B cell (primary cell): ENCODE data around the gene SUPT5H. TPM values are rescaled to one million over a fixed set of nuclear protein-coding genes. Genes with fewer than 3 reads are reported as not detected.

Experiments
- ATAC-seq: fragments of 200-7000 bp; cut with Tn5 transposase; one replicate; pipeline ENCODE4 v1.10.0; 2021; ENCODE audit warnings: low read depth, mild to moderate bottlenecking, moderate number of reproducible peaks, moderate library complexity
- CTCF ChIA-PET: fragments of 350-600 bp; sonication (Branson Sonifier 250); formaldehyde crosslinking; loops from one replicate; lab custom pipeline; 2021; ENCODE audit warnings: antibody characterized with exemption, inconsistent platforms; lab: Charles Lee
- POLR2A ChIA-PET: fragments of 350-600 bp; sonication (Branson Sonifier 250); formaldehyde crosslinking; loops from one replicate; lab custom pipeline; 2021; ENCODE audit warnings: antibody characterized with exemption; lab: Charles Lee
- DNase-seq: peaks from one replicate; pipeline ENCODE4 v3.0.0; 2013
- H2AFZ ChIP-seq: 2 replicates; pipeline ENCODE4 v1.6.1; 2012; ENCODE audit warnings: mild to moderate bottlenecking, low read depth, low read length; ENCODE audit not compliant: insufficient read depth, poor library complexity, severe bottlenecking
- H3K27ac ChIP-seq, 2 donors: 1 replicate in 1 of 2; 2 replicates in 1 of 2; pipeline ENCODE4 v1.5.1; 2012 to 2013; ENCODE audit warnings: low read length in 2 of 2, mild to moderate bottlenecking in 2 of 2, moderate library complexity in 1 of 2
- H3K27me3 ChIP-seq, 4 experiments: fragments of 200-600 bp in 1 of 4; sonication (generic) in 1 of 4; replicated peaks in 1 of 4; 1 replicate in 2 of 4; 2 replicates in 2 of 4; pipeline versions ENCODE4 v1.6.1 to v1.7.0; 2013 to 2016; ENCODE audit warnings: low read length in 3 of 4, mild to moderate bottlenecking in 2 of 4, mixed read lengths in 1 of 4, moderate library complexity in 1 of 4; ENCODE audit not compliant: insufficient read depth in 4 of 4, control insufficient read depth in 3 of 4; ENCODE audit errors: control extremely low read depth in 1 of 4
- H3K36me3 ChIP-seq, 2 experiments: replicated peaks in 1 of 2; 1 replicate in 1 of 2; 2 replicates in 1 of 2; pipeline versions ENCODE4 v1.6.1 to v1.7.1; 2013; ENCODE audit warnings: low read length in 1 of 2; ENCODE audit not compliant: insufficient read depth in 2 of 2, control insufficient read depth in 1 of 2; ENCODE audit errors: control extremely low read depth in 1 of 2, extremely low read depth in 1 of 2
- H3K4me1 ChIP-seq, 2 donors: fragments of 200-600 bp in 1 of 2; sonication (generic) in 1 of 2; 1 replicate in 1 of 2; 2 replicates in 1 of 2; pipeline versions ENCODE4 v1.5.1 to v1.6.1; 2013 to 2017; ENCODE audit warnings: low read length in 2 of 2; ENCODE audit not compliant: control insufficient read depth in 2 of 2, insufficient read depth in 2 of 2
- H3K4me2 ChIP-seq: replicated peaks from 2 replicates; pipeline ENCODE3; 2012; ENCODE audit warnings: mild to moderate bottlenecking, low read depth, low read length; ENCODE audit not compliant: poor library complexity, severe bottlenecking
- H3K4me3 ChIP-seq, 5 experiments: fragments of 200-600 bp in 1 of 5; sonication (generic) in 1 of 5; 1 replicate in 3 of 5; 2 replicates in 2 of 5; pipeline versions ENCODE4 v1.5.1 to v1.7.0; 2011 to 2016; ENCODE audit warnings: low read length in 4 of 5, mild to moderate bottlenecking in 4 of 5, low read depth in 2 of 5, control low read depth in 1 of 5, moderate library complexity in 1 of 5; ENCODE audit not compliant: insufficient read depth in 1 of 5; ENCODE audit errors: control extremely low read depth in 1 of 5, extremely low read depth in 1 of 5
- H3K79me2 ChIP-seq: fragments of 200-600 bp; sonication (generic); one replicate; pipeline ENCODE4 v1.6.0; 2016; ENCODE audit warnings: low read length; ENCODE audit not compliant: control insufficient read depth, insufficient read depth
- H3K9ac ChIP-seq: fragments of 200-600 bp; sonication (generic); 2 replicates; pipeline ENCODE4 v1.6.1; 2017; ENCODE audit warnings: mild to moderate bottlenecking, low read length, moderate library complexity
- H3K9me3 ChIP-seq, 3 donors: one replicate each; pipeline versions ENCODE4 v1.6.1 to v1.7.1; 2013; ENCODE audit warnings: low read length in 2 of 3; ENCODE audit not compliant: control insufficient read depth in 2 of 3, insufficient read depth in 1 of 3; ENCODE audit errors: control extremely low read depth in 1 of 3
- H4K20me1 ChIP-seq: 2 replicates; pipeline ENCODE4 v1.6.0; 2012; ENCODE audit warnings: mild to moderate bottlenecking, low read length; ENCODE audit not compliant: insufficient read depth, control insufficient read depth, poor library complexity, severe bottlenecking
- H3K27ac Mint-ChIP-seq: one replicate; pipeline ENCODE4 v1.8.0; 2021; ENCODE audit warnings: mixed read lengths
- H3K27me3 Mint-ChIP-seq: one replicate; pipeline ENCODE4 v1.8.0; 2021; ENCODE audit warnings: mixed read lengths
- H3K4me1 Mint-ChIP-seq: one replicate; pipeline ENCODE4 v1.8.0; 2021; ENCODE audit warnings: mixed read lengths
- H3K4me3 Mint-ChIP-seq: one replicate; pipeline ENCODE4 v1.8.0; 2021; ENCODE audit warnings: mixed read lengths
- H3K9me3 Mint-ChIP-seq: one replicate; pipeline ENCODE4 v1.8.0; 2022; ENCODE audit warnings: mixed read lengths; ENCODE audit not compliant: insufficient read depth
- CTCF ChIP-seq: fragments of 200-600 bp; IDR thresholded peaks from one replicate; pipeline ENCODE4 v1.8.0; 2022; ENCODE audit warnings: antibody characterized with exemption, mild to moderate bottlenecking
- EZH2 ChIP-seq: IDR thresholded peaks from 2 replicates; pipeline ENCODE4 v1.6.1; 2012; ENCODE audit warnings: borderline replicate concordance, low read depth, mild to moderate bottlenecking, moderate library complexity, low read length; ENCODE audit not compliant: insufficient read depth, poor library complexity, severe bottlenecking
- WGBS: methylation state at CpG from one replicate; pipeline ENCODE4 v1.1.5; 2013; ENCODE audit warnings: missing lambda C conversion rate; ENCODE audit not compliant: insufficient coverage; 5-methylcytosine and 5-hydroxymethylcytosine counted together
- intact Hi-C: fragments of 100-400 bp; cut with micrococcal nuclease; formaldehyde crosslinking; loops from one replicate; pipeline ENCODE4 v1.10.0; 2022
- polyA plus RNA-seq: library from polyadenylated mRNA; depleted of rRNA; stranded (reverse); fragments of >200 nt; gene quantifications from 2 replicates; pipeline ENCODE4 v1.2.3, GENCODE V29; 2012
- total RNA-seq, 2 donors: library from RNA; stranded (reverse); fragments of 120-200 nt in 1 of 2; gene quantifications; 1 replicate in 1 of 2; 2 replicates in 1 of 2; pipeline versions ENCODE4 v1.2.3 to v1.2.4, GENCODE V29; 2013 to 2022

SUPT5H gene
- total and polyA plus RNA-seq, 2 donors (not counting 1 experiment from before 2014, with no cell fraction given) = 119 to 203 TPM

DNA sequence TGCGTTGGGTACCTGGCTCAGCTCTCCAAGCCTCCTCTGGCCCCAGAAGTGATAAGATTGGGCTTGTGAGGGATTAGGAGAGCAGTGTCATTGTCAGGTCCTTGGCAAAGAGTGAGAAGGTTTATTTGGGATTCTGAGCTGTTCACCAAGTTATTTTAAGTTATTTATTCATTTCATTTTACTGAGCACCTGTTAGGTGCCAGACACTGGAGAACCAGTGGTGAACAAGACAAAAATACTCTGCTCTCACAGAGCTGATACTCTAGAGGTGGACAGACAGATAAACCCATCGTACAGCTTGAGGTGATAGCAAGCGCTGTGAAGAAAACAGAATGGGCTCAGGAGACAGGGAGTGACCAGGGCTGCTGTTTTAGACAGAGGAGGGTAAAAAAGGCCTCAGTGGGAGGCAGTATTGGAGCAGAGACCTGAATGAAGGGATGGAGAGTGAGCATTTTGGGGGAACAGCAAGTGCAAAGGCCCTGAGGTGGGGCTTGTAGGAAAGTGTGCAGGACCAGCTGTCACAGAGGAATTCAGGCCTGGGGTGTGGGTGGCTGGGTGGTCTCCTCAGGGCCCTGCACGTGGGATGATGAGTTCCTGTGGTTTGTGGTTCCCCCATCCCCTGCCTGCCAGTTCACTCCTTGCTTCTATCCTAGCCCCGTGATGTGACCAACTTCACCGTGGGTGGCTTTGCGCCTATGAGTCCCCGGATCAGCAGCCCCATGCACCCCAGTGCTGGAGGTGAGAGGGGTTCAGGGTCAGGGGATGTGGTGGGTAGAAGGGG lies 26.6 kb downstream of the SUPT5H start:
- CTCF ChIA-PET = interaction anchor here (0.7 to 1.3 kb wide), 4 partner anchors 11 to 349 kb away, joined by 3 read pairs; partner anchors contain the start of genes MED29 and PAF1
- peaks cover 12 to 86% of the 10 kb centered on the region in 2 experiments for H3K36me3 ChIP-seq
- H4K20me1 ChIP-seq = peaks cover 45% of the 10 kb centered on the region
- no peak overlapping the region for H3K9ac ChIP-seq
- no peaks in the 10 kb centered on the region for H3K9me3 Mint-ChIP-seq
- intact Hi-C loops = no loop called here
- H3K4me1 ChIP-seq = no peaks in the 10 kb centered on the region
- POLR2A ChIA-PET = no interaction called here
- whole genome bisulfite sequencing = 75% methylated on average over 4 of the region's 8 CpGs
- no peaks in the 10 kb centered on the region for H3K9me3 ChIP-seq
- peaks cover 1% of the 10 kb centered on the region for H3K4me1 Mint-ChIP-seq
- H3K27ac ChIP-seq = no peak overlapping the region
- ATAC-seq (no peak), DNase-seq (no peak)
- no peak for TF ChIP-seq CTCF
- TF ChIP-seq EZH2 = no peak
- H3K27ac Mint-ChIP-seq = no peak overlapping the region
- H3K4me3 Mint-ChIP-seq = no peak overlapping the region
- no peak overlapping the region for H2AFZ ChIP-seq
- no peak overlapping the region for H3K4me3 ChIP-seq
- H3K27me3 ChIP-seq = no peaks in the 10 kb centered on the region
- no peaks in the 10 kb centered on the region for H3K27me3 Mint-ChIP-seq
- H3K79me2 ChIP-seq = peaks cover 6% of the 10 kb centered on the region
- H3K4me2 ChIP-seq = no peak overlapping the region

DNA sequence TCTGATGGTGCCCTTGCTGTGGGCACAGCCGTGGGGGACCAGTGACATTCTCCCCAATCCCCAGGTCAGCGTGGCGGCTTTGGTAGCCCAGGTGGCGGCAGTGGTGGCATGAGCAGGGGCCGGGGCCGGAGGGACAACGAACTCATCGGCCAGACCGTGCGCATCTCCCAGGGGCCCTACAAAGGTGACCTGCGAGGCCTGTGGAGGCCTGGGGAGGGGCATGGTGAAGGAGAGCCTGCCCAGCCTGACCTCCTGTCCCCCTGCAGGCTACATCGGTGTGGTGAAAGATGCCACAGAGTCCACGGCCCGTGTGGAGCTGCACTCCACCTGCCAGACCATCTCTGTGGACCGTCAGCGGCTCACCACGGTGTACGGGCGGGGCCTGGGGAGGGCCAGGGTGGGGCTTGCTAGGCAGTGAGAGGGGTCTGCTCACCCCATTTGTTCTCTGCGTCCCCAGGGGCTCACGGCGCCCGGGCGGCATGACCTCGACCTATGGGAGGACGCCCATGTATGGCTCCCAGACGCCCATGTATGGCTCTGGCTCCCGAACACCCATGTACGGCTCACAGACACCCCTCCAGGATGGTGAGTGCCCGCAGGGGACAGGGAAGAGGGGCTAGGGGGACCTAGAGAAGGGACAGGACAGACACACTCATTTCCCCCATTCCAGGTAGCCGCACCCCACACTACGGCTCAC lies 27.5 kb downstream of the SUPT5H start:
- no peak for DNase-seq
- H2AFZ ChIP-seq = no peak overlapping the region
- H3K36me3 ChIP-seq = peaks cover 9 to 77% of the 10 kb centered on the region in 2 experiments
- Mint-ChIP-seq H3K27ac (no peak overlapping the region), H3K9me3 (no peaks in the 10 kb centered on the region), H3K4me1 (peaks cover 1% of the 10 kb centered on the region), H3K4me3 (no peak overlapping the region), H3K27me3 (no peaks in the 10 kb centered on the region)
- no peak overlapping the region for H3K9ac ChIP-seq
- WGBS = 88% methylated on average over 27 of the region's 32 CpGs
- H3K4me1 ChIP-seq = no peaks in the 10 kb centered on the region
- H3K9me3 ChIP-seq = no peaks in the 10 kb centered on the region
- no peak overlapping the region for H3K4me2 ChIP-seq
- H3K27ac ChIP-seq = no peak overlapping the region
- intact Hi-C loops = no loop called here
- peaks cover 41% of the 10 kb centered on the region for H4K20me1 ChIP-seq
- CTCF ChIA-PET = interaction anchor here (1.5 to 2.6 kb wide), 4 partner anchors 32 to 76 kb away, joined by 3 to 13 read pairs (median 6); no protein-coding TSS in a partner anchor
- POLR2A ChIA-PET = no interaction called here
- peaks cover 6% of the 10 kb centered on the region for H3K79me2 ChIP-seq
- no peaks in the 10 kb centered on the region for H3K27me3 ChIP-seq
- no peak for TF ChIP-seq CTCF
- no peak for ATAC-seq
- H3K4me3 ChIP-seq = no peak overlapping the region
